Suprapubic skin (tissue), 4 donors: Measurements from ENCODE around the gene CDK9. TPM values are rescaled to one million over a fixed set of nuclear protein-coding genes. Genes with fewer than 3 reads are reported as not detected.

Source experiments
- DNase-seq, 2 donors: peaks; one replicate each; pipeline ENCODE4 v3.0.0-alpha.2; 2019; ENCODE audit warnings: low spot score in 2 of 2
- H3K27ac ChIP-seq: fragments of 200-600 bp; sonication (generic); one replicate; pipeline ENCODE4 v1.5.1; 2019
- H3K27me3 ChIP-seq: fragments of 200-600 bp; sonication (generic); one replicate; pipeline ENCODE4 v1.5.1; 2019
- H3K36me3 ChIP-seq: fragments of 200-600 bp; sonication (generic); one replicate; pipeline ENCODE4 v1.5.1; 2019
- H3K4me1 ChIP-seq: fragments of 200-600 bp; sonication (generic); one replicate; pipeline ENCODE4 v1.5.1; 2019
- H3K4me3 ChIP-seq: fragments of 200-600 bp; sonication (generic); one replicate; pipeline ENCODE4 v1.5.1; 2019; ENCODE audit warnings: mild to moderate bottlenecking
- H3K9me3 ChIP-seq: fragments of 200-600 bp; sonication (generic); one replicate; pipeline ENCODE4 v1.5.1; 2019
- CTCF ChIP-seq, 2 donors: fragments of 200-600 bp in 1 of 2; fragments of 450-650 bp in 1 of 2; sonication (generic) in 1 of 2; IDR thresholded peaks; one replicate each; pipeline ENCODE4 v1.5.1; 2016 to 2019; ENCODE audit warnings: antibody characterized with exemption in 2 of 2, mild to moderate bottlenecking in 1 of 2, moderate library complexity in 1 of 2
- EP300 ChIP-seq: sonication (generic); formaldehyde crosslinking; IDR thresholded peaks from one replicate; pipeline ENCODE4 v1.6.1; 2017; ENCODE audit warnings: antibody characterized with exemption
- POLR2A ChIP-seq, 2 donors: fragments of 450-650 bp; IDR thresholded peaks; one replicate each; pipeline ENCODE4 v1.6.1; 2017; ENCODE audit warnings: antibody characterized with exemption in 2 of 2, mild to moderate bottlenecking in 2 of 2, moderate library complexity in 2 of 2
- POLR2AphosphoS5 ChIP-seq, 3 donors: sonication (generic); formaldehyde crosslinking; IDR thresholded peaks; one replicate each; pipeline ENCODE4 v1.6.1; 2017; ENCODE audit warnings: antibody characterized with exemption in 3 of 3
- WGBS: methylation state at CpG from one replicate; pipeline ENCODE4 v1.1.5; 2018; 5-methylcytosine and 5-hydroxymethylcytosine counted together
- total RNA-seq, 4 donors: library from RNA; depleted of rRNA; stranded (reverse); fragments of >200 nt; gene quantifications; one replicate each; pipeline ENCODE4 v1.1.0, GENCODE V29; 2016

The CDK9 gene
- total RNA-seq, 4 donors from 2014 or later, result 57.2 to 119 (median 72.7) TPM

- no peaks in the 10 kb centered on the region for H3K27me3 ChIP-seq
- H3K36me3 ChIP-seq, result no peaks in the 10 kb centered on the region
- WGBS, result 8% methylated on average over 17 of the region's 43 CpGs
- peak overlapping the region; percentile 82 for H3K27ac ChIP-seq
- no peaks in the 10 kb centered on the region for H3K9me3 ChIP-seq
- H3K4me1 ChIP-seq, result peaks cover 40% of the 10 kb centered on the region
- TF ChIP-seq EP300 (no peak), POLR2AphosphoS5 (IDR thresholded peaks at IDR 0.05) (peak in 1 of 3 donors; percentile 24), POLR2A (IDR thresholded peaks at IDR 0.05) (no peak)
- H3K4me3 ChIP-seq, result peak overlapping the region; percentile 61
- peak; percentile 99 for DNase-seq
Measured at GRCh38 chr9:127770905-127771569, 14.8 kb upstream of the CDK9 start.

DNA sequence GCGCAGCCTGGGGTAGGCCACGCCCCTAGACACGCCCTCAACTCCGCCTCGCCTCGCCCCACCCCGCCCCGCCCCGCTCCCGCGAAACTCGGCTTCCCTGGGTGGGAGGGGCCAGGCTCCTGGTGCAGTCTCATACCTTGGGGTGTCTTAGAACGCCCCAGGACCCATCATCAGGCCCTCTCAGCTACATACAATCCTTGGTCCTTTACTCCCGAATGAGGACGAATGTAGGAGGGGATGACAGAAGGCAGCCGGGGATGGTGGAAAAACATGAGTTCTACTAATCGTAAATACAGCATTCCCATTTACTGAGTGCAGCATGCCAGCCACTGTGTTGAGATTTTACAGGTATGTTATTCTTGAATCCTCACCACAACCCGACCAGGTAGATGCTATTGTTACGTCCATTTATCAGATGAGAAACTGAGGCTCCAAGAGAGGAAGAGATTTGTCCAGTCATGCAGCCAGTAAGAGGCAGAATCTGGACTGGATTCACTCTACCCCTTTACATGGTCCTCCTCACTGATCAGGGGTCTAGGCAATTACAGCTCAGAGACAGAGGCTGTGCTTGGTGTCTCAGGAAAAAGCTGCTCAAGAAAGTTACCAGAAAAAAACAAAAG is 14.2 kb upstream of the CDK9 start:
- no peak for DNase-seq
- Histone ChIP-seq H3K4me3 (peak overlapping the region; percentile 61), H3K36me3 (no peaks in the 10 kb centered on the region), H3K27me3 (no peaks in the 10 kb centered on the region), H3K27ac (no peak overlapping the region), H3K4me1 (peaks cover 40% of the 10 kb centered on the region), H3K9me3 (no peaks in the 10 kb centered on the region)
- no peak for TF ChIP-seq CTCF (IDR thresholded peaks at IDR 0.05)
- no peak for TF ChIP-seq POLR2A (IDR thresholded peaks at IDR 0.05)
- no peak for TF ChIP-seq POLR2AphosphoS5 (IDR thresholded peaks at IDR 0.05)
- no peak for TF ChIP-seq EP300
- 10% methylated on average over 6 of the region's 19 CpGs for WGBS

GRCh38 chr9:127772603-127773002 is 13.2 kb upstream of the CDK9 start:
- Histone ChIP-seq H3K27me3 (no peaks in the 10 kb centered on the region), H3K4me3 (no peak overlapping the region), H3K4me1 (peaks cover 35% of the 10 kb centered on the region), H3K27ac (no peak overlapping the region), H3K9me3 (no peaks in the 10 kb centered on the region), H3K36me3 (no peaks in the 10 kb centered on the region)
- no peak for DNase-seq
- WGBS, result 95% methylated on average over 5 of the region's 5 CpGs
- no peak for TF ChIP-seq CTCF (IDR thresholded peaks at IDR 0.05)
- TF ChIP-seq EP300, result no peak
- TF ChIP-seq POLR2A (IDR thresholded peaks at IDR 0.05), result no peak
- TF ChIP-seq POLR2AphosphoS5 (IDR thresholded peaks at IDR 0.05), result no peak

GRCh38 chr9:127773272-127773671 is 12.6 kb upstream of the CDK9 start:
- WGBS, result 94% methylated on average over 3 of the region's 3 CpGs
- no peaks in the 10 kb centered on the region for H3K36me3 ChIP-seq
- no peak for DNase-seq
- H3K27me3 ChIP-seq, result no peaks in the 10 kb centered on the region
- no peak for TF ChIP-seq POLR2A (IDR thresholded peaks at IDR 0.05)
- TF ChIP-seq POLR2AphosphoS5 (IDR thresholded peaks at IDR 0.05), result no peak
- no peak for TF ChIP-seq EP300
- TF ChIP-seq CTCF (IDR thresholded peaks at IDR 0.05), result no peak
- H3K4me3 ChIP-seq, result no peak overlapping the region
- no peaks in the 10 kb centered on the region for H3K9me3 ChIP-seq
- no peak overlapping the region for H3K27ac ChIP-seq
- peaks cover 29% of the 10 kb centered on the region for H3K4me1 ChIP-seq

DNA sequence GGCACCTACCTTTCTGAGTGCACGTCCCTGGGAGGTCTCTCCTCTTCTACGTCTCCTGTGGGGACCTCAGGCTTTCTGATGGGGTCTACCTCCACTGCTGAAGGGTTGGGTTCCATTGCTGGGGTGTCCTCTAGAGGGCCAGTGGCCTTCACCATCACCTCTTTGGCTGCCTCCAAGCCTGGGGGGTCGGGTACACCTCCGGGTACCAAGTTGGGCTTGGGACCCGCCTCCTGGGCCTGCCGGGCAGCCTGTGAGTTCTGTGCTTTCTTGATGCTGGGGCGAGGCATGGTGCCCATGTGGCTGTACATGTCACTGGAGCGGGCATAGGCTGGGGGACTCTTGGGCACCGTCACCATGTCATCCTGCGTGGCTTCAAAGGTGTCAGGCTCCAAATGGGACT is 11.9 kb upstream of the CDK9 start:
- Histone ChIP-seq H3K9me3 (no peaks in the 10 kb centered on the region), H3K4me3 (no peak overlapping the region), H3K27me3 (no peaks in the 10 kb centered on the region), H3K27ac (no peak overlapping the region), H3K36me3 (no peaks in the 10 kb centered on the region), H3K4me1 (peaks cover 29% of the 10 kb centered on the region)
- DNase-seq, result no peak
- TF ChIP-seq POLR2AphosphoS5 (IDR thresholded peaks at IDR 0.05), result no peak
- no peak for TF ChIP-seq POLR2A (IDR thresholded peaks at IDR 0.05)
- TF ChIP-seq CTCF (IDR thresholded peaks at IDR 0.05), result no peak
- TF ChIP-seq EP300, result no peak
- WGBS, result 92% methylated on average over 6 of the region's 10 CpGs
